H1 (cell line): ENCODE results near the gene SPTBN1. TPM values are rescaled to one million over a fixed set of nuclear protein-coding genes. Genes with fewer than 3 reads are reported as not detected.

ENCODE experiments used
- CTCF ChIA-PET: fragments of 300-600 bp; sonication (Branson Sonifier 250); formaldehyde crosslinking; loops from one replicate; lab custom pipeline; 2021; ENCODE audit not compliant: partially characterized antibody; lab: Charles Lee
- POLR2A ChIA-PET: fragments of 300-600 bp; sonication (Branson Sonifier 250); formaldehyde crosslinking; loops from one replicate; lab custom pipeline; 2021; ENCODE audit warnings: inconsistent platforms; ENCODE audit not compliant: partially characterized antibody; lab: Charles Lee
- DNase-seq, 2 experiments: peaks; one replicate each; pipeline versions ENCODE4 v3.0.0 to v3.0.0-alpha.2; 2010 to 2022; ENCODE audit warnings: low spot score in 2 of 2, low read depth in 1 of 2, mixed read lengths in 1 of 2
- FAIRE-seq: peaks from 2 replicates; lab custom pipeline; 2011; peaks lifted over from hg19 to GRCh38; lab: Jason Lieb, UNC
- H2AFZ ChIP-seq: 2 replicates; pipeline ENCODE4 v1.8.1; 2012; ENCODE audit warnings: low read length, inconsistent platforms
- H2AK5ac ChIP-seq: 2 replicates; pipeline ENCODE4 v1.6.1; 2013; ENCODE audit warnings: low read depth, low read length
- H2BK120ac ChIP-seq: replicated peaks from 2 replicates; pipeline ENCODE3; 2013; ENCODE audit warnings: low read depth, low read length, inconsistent platforms
- H2BK12ac ChIP-seq: 2 replicates; pipeline ENCODE4 v1.6.1; 2013; ENCODE audit warnings: low read depth, low read length
- H2BK15ac ChIP-seq: 2 replicates; pipeline ENCODE4 v1.6.1; 2013; ENCODE audit warnings: low read length
- H2BK20ac ChIP-seq: 2 replicates; pipeline ENCODE4 v1.6.1; 2013; ENCODE audit warnings: low read length
- H2BK5ac ChIP-seq: 2 replicates; pipeline ENCODE4 v1.6.1; 2013; ENCODE audit warnings: low read depth, low read length
- H3K14ac ChIP-seq: 2 replicates; pipeline ENCODE4 v1.6.1; 2013; ENCODE audit warnings: inconsistent platforms; ENCODE audit not compliant: insufficient read length
- H3K18ac ChIP-seq: 2 replicates; pipeline ENCODE4 v1.6.1; 2013; ENCODE audit warnings: low read length; ENCODE audit errors: extremely low read depth
- H3K23ac ChIP-seq: 2 replicates; pipeline ENCODE4 v1.6.1; 2013; ENCODE audit warnings: inconsistent platforms; ENCODE audit not compliant: insufficient read length
- H3K23me2 ChIP-seq: 2 replicates; pipeline ENCODE4 v1.6.1; 2013; ENCODE audit warnings: low read depth, low read length
- H3K27ac ChIP-seq: 2 replicates; pipeline ENCODE4 v1.6.1; 2011; ENCODE audit warnings: low read depth, low read length, inconsistent platforms
- H3K27me3 ChIP-seq, 4 experiments: replicated peaks in 1 of 4; 1 replicate in 1 of 4; 2 replicates in 3 of 4; pipeline versions ENCODE4 v1.6.1 to v1.8.1; 2011 to 2013; ENCODE audit warnings: low read length in 3 of 4, mild to moderate bottlenecking in 3 of 4, inconsistent platforms in 2 of 4, mixed read lengths in 2 of 4, moderate library complexity in 1 of 4; ENCODE audit not compliant: control insufficient read depth in 3 of 4, insufficient read depth in 3 of 4; ENCODE audit errors: extremely low read depth in 1 of 4
- H3K36me3 ChIP-seq, 4 experiments: 2 replicates each; pipeline versions ENCODE4 v1.6.1 to v1.8.1; 2011 to 2013; ENCODE audit warnings: mild to moderate bottlenecking in 4 of 4, low read length in 3 of 4, moderate library complexity in 2 of 4, control low read depth in 1 of 4, inconsistent platforms in 1 of 4; ENCODE audit not compliant: insufficient read depth in 4 of 4, control insufficient read depth in 2 of 4
- H3K4ac ChIP-seq: replicated peaks from 2 replicates; pipeline ENCODE3; 2013; ENCODE audit warnings: low read length, low read depth, mixed read lengths, inconsistent platforms; ENCODE audit not compliant: insufficient read length
- H3K4me1 ChIP-seq, 4 experiments: replicated peaks in 1 of 4; 1 replicate in 1 of 4; 2 replicates in 3 of 4; pipeline versions ENCODE4 v1.6.1 to v1.8.1; 2011 to 2013; ENCODE audit warnings: low read length in 3 of 4, inconsistent platforms in 2 of 4, mixed read lengths in 1 of 4; ENCODE audit not compliant: insufficient read depth in 4 of 4, control insufficient read depth in 3 of 4
- H3K4me2 ChIP-seq, 2 experiments: 2 replicates each; pipeline versions ENCODE4 v1.6.1 to v1.8.1; 2011 to 2013; ENCODE audit warnings: low read depth in 2 of 2, low read length in 2 of 2, control low read depth in 1 of 2, inconsistent platforms in 1 of 2, mild to moderate bottlenecking in 1 of 2; ENCODE audit not compliant: insufficient read depth in 1 of 2
- H3K4me3 ChIP-seq, 4 experiments: fragments of 200-600, 300-600 bp in 1 of 4; sonication (generic), shearing (Covaris generic), sonication (Bioruptor Twin) in 1 of 4; 2 replicates each; pipeline versions ENCODE4 v1.5.1 to v1.8.1; 2011 to 2016; ENCODE audit warnings: low read length in 4 of 4, low read depth in 3 of 4, control low read depth in 2 of 4, inconsistent platforms in 2 of 4, mild to moderate bottlenecking in 2 of 4, mixed read lengths in 1 of 4, moderate library complexity in 1 of 4; ENCODE audit not compliant: insufficient read depth in 2 of 4; ENCODE audit errors: extremely low read depth in 1 of 4
- H3K56ac ChIP-seq: replicated peaks from 2 replicates; pipeline ENCODE3; 2013; ENCODE audit warnings: low read depth, mild to moderate bottlenecking, mixed read lengths, low read length, inconsistent platforms; ENCODE audit not compliant: insufficient read length
- H3K79me1 ChIP-seq: 2 replicates; pipeline ENCODE4 v1.6.1; 2013; ENCODE audit warnings: low read depth, low read length, control low read depth
- H3K79me2 ChIP-seq, 2 experiments: 2 replicates each; pipeline versions ENCODE4 v1.6.1 to v1.8.1; 2012 to 2013; ENCODE audit warnings: low read length in 2 of 2, mild to moderate bottlenecking in 2 of 2, inconsistent platforms in 1 of 2; ENCODE audit not compliant: insufficient read depth in 2 of 2, control insufficient read depth in 1 of 2
- H3K9ac ChIP-seq, 4 experiments: replicated peaks in 1 of 4; 1 replicate in 1 of 4; 2 replicates in 3 of 4; pipeline versions ENCODE4 v1.6.1 to v1.8.1; 2011 to 2013; ENCODE audit warnings: low read depth in 3 of 4, low read length in 3 of 4, control low read depth in 2 of 4, mild to moderate bottlenecking in 2 of 4, moderate library complexity in 2 of 4, inconsistent platforms in 1 of 4; ENCODE audit errors: extremely low read depth in 1 of 4
- H3K9me3 ChIP-seq, 2 experiments: 2 replicates each; pipeline versions ENCODE4 v1.6.1 to v1.8.1; 2012 to 2013; ENCODE audit warnings: mild to moderate bottlenecking in 2 of 2, moderate library complexity in 2 of 2, control low read depth in 1 of 2, inconsistent platforms in 1 of 2, low read depth in 1 of 2, low read length in 1 of 2, mixed read lengths in 1 of 2; ENCODE audit not compliant: insufficient read depth in 2 of 2
- H4K20me1 ChIP-seq, 2 experiments: replicated peaks in 1 of 2; 2 replicates each; pipeline versions ENCODE3 to v1.8.1; 2011 to 2013; ENCODE audit warnings: inconsistent platforms in 2 of 2, low read length in 2 of 2, mild to moderate bottlenecking in 1 of 2; ENCODE audit not compliant: insufficient read depth in 2 of 2, control insufficient read depth in 1 of 2
- H4K5ac ChIP-seq: 2 replicates; pipeline ENCODE4 v1.6.1; 2013; ENCODE audit warnings: low read length, low read depth, mixed read lengths, inconsistent platforms; ENCODE audit not compliant: insufficient read length
- H4K8ac ChIP-seq: 2 replicates; pipeline ENCODE4 v1.8.0; 2013; ENCODE audit warnings: mild to moderate bottlenecking, moderate library complexity, low read length, inconsistent platforms; ENCODE audit not compliant: insufficient read depth; ENCODE audit errors: extremely low read depth
- H4K91ac ChIP-seq: replicated peaks from 2 replicates; pipeline ENCODE3; 2013; ENCODE audit warnings: low read length, mixed read lengths, inconsistent platforms; ENCODE audit not compliant: insufficient read length
- CEBPB ChIP-seq: IDR thresholded peaks from 2 replicates; pipeline ENCODE4 v1.6.1; 2012; ENCODE audit warnings: low read depth, low read length
- CTBP2 ChIP-seq: IDR thresholded peaks from 2 replicates; pipeline ENCODE4 v1.7.0; 2011; ENCODE audit warnings: borderline replicate concordance, mild to moderate bottlenecking, moderate library complexity, mixed read lengths, low read length; ENCODE audit not compliant: insufficient read depth, insufficient read length
- EZH2 ChIP-seq: fragments of 200-600 bp; sonication (generic); IDR thresholded peaks from 2 replicates; pipeline ENCODE4 v1.7.1; 2012; ENCODE audit warnings: low read depth, mild to moderate bottlenecking, moderate library complexity, low read length, inconsistent platforms; ENCODE audit not compliant: severe bottlenecking
- GTF2F1 ChIP-seq: IDR thresholded peaks from 2 replicates; pipeline ENCODE4 v1.6.1; 2012; ENCODE audit warnings: low read depth, low read length, improper control_type of control experiment, borderline replicate concordance
- HDAC6 ChIP-seq: IDR thresholded peaks from one replicate; pipeline ENCODE4 v1.7.1; 2012; ENCODE audit warnings: low read depth, mild to moderate bottlenecking, inconsistent platforms, low read length, moderate library complexity
- RXRA ChIP-seq: IDR thresholded peaks from 2 replicates; pipeline ENCODE4 v1.6.1; 2011; ENCODE audit warnings: low read depth, mild to moderate bottlenecking, low read length, moderate library complexity; ENCODE audit not compliant: insufficient read depth
- SIN3A ChIP-seq, 2 experiments: IDR thresholded peaks in 1 of 2; conservative IDR thresholded peaks in 1 of 2; 2 replicates each; pipeline ENCODE4 v1.6.1; 2011 to 2012; ENCODE audit warnings: low read length in 2 of 2, improper control_type of control experiment in 1 of 2, low read depth in 1 of 2, mild to moderate bottlenecking in 1 of 2
- SP4 ChIP-seq: IDR thresholded peaks from 2 replicates; pipeline ENCODE4 v1.6.1; 2012; ENCODE audit warnings: low read length, inconsistent platforms
- SUZ12 ChIP-seq: fragments of 200-600 bp; sonication (generic); IDR thresholded peaks from 2 replicates; pipeline ENCODE4 v1.6.1; 2012; ENCODE audit warnings: mild to moderate bottlenecking, inconsistent platforms, low read length, moderate library complexity, mixed read lengths
- TBP ChIP-seq: IDR thresholded peaks from 2 replicates; pipeline ENCODE4 v1.6.1; 2011; ENCODE audit warnings: low read depth, low read length, improper control_type of control experiment
- YY1 ChIP-seq: IDR thresholded peaks from 2 replicates; pipeline ENCODE4 v1.6.1; 2011; ENCODE audit warnings: low read depth, mild to moderate bottlenecking, low read length
- WGBS, 2 experiments: shearing (Covaris generic) in 1 of 2; methylation state at CpG; one replicate each; pipeline versions ENCODE4 v1.1.6 to v1.1.7; 2013 to 2015; ENCODE audit warnings: low lambda C conversion rate in 2 of 2, mixed read lengths in 2 of 2, inconsistent platforms in 1 of 2, low coverage in 1 of 2, missing lambda C conversion rate in 1 of 2; ENCODE audit not compliant: insufficient replicate concordance in 2 of 2, insufficient coverage in 1 of 2, insufficient read length in 1 of 2; ENCODE audit errors: extremely low coverage in 1 of 2, missing lambda C conversion rate in 1 of 2; 5-methylcytosine and 5-hydroxymethylcytosine counted together
- polyA plus RNA-seq, 7 experiments: library from polyadenylated mRNA; depleted of rRNA in 3 of 7; stranded (reverse) in 5 of 7; unstranded in 2 of 7; fragments of >200 nt in 5 of 7; fragments of 200-250 nt in 2 of 7; gene quantifications; 1 replicate in 5 of 7; 2 replicates in 1 of 7; 4 replicates in 1 of 7; pipeline versions ENCODE4 v1.2.1 to v1.2.3, GENCODE V29; 2011 to 2013; ENCODE audit warnings: missing spikeins in 2 of 7, mixed read lengths in 2 of 7
- total RNA-seq: library from RNA; stranded (reverse); fragmentation: NEBNext Ultra II Directional; extraction: Animal tissue kit (Norgen Biotek cat#: 25700); gene quantifications from 2 replicates; pipeline ENCODE4 v1.2.1, GENCODE V29; 2021
- TF ChIP-seq, protein P1 (sequence below): IDR thresholded peaks from 2 replicates; pipeline ENCODE4 v1.6.1; 2011; ENCODE audit warnings: low read depth, mild to moderate bottlenecking, low read length; ENCODE audit not compliant: insufficient read depth

Gene SPTBN1
- total and polyA plus RNA-seq, 2 of the 8 experiments (the other 6 are each of a cell fraction or from before 2014, with no cell fraction given), result 31.8 to 180 TPM

DNA sequence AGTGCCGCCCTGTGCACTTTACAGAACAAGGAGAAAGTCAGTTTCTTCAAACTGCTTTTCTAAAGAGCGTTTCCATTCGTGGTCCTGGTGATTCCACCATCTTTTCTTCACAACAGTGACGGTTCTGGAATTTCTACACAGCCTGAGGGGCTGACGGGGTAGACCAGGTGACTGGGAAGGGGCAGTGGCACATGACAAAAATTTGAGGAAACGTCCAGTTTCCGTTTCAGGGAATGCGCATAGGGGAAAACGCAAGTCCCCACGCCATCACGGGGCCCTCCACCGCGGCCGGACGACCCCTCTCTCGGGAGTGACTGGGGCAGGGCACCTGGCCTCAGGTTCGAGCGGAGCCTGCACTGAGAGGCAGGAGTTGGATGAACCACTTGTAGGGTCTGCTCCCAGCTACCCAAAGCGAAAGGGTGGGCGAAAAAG, 980 bp upstream of the SPTBN1 start:
- H4K91ac ChIP-seq, result no peak overlapping the region
- peak overlapping the region; percentile 74 to 80 (median 78) for H3K4me3 ChIP-seq
- H3K18ac ChIP-seq, result peak overlapping the region; percentile 36
- no peaks in the 10 kb centered on the region for H3K36me3 ChIP-seq
- peak overlapping the region; percentile 54 for H2AFZ ChIP-seq
- no peaks in the 10 kb centered on the region for H3K79me1 ChIP-seq
- no peaks in the 10 kb centered on the region for H3K9me3 ChIP-seq
- WGBS, 2 experiments, result 0% methylated on average over 18 of the region's 20 CpGs; no CpG with 5 or more reads in 1 of the 2 experiments
- peak overlapping the region; percentile 87 to 99 for H3K4me2 ChIP-seq
- peak overlapping the region; percentile 89; the same call in 1 of the 2 replicates for H4K8ac ChIP-seq
- peaks cover 0 to 4% (median under 1%) of the 10 kb centered on the region in 4 experiments; a peak in 1 of 7 replicates for H3K4me1 ChIP-seq
- CTCF ChIA-PET, result interaction anchor here (0.6 kb wide), 1 partner anchor 13 kb away, joined by 3 read pairs; no protein-coding TSS in a partner anchor
- H2BK15ac ChIP-seq, result peak overlapping the region; percentile 4; the same call in 1 of the 2 replicates
- POLR2A ChIA-PET, result no interaction called here
- H3K23ac ChIP-seq, result no peak overlapping the region
- 0 out of 2 replicates have a peak overlapping the region, but pooled peaks have one; percentile 56 for H2BK5ac ChIP-seq
- no peak overlapping the region for H4K5ac ChIP-seq
- no peak overlapping the region for H3K14ac ChIP-seq
- peaks cover 2 to 3% of the 10 kb centered on the region in 2 experiments for H4K20me1 ChIP-seq
- no peak overlapping the region for H2BK20ac ChIP-seq
- H2BK120ac ChIP-seq, result no peak overlapping the region
- H3K27me3 ChIP-seq, result no peaks in the 10 kb centered on the region; a peak in 1 of 7 replicates
- peak overlapping the region; percentile 84; the same call in 1 of the 2 replicates for H2BK12ac ChIP-seq
- peaks cover 15% of the 10 kb centered on the region for H3K23me2 ChIP-seq
- DNase-seq (peak in 1 of 2 experiments; percentile 62), FAIRE-seq (no peak)
- H2AK5ac ChIP-seq, result no peak overlapping the region
- no peak overlapping the region for H3K27ac ChIP-seq
- no peak overlapping the region for H3K4ac ChIP-seq
- H3K56ac ChIP-seq, result no peak overlapping the region
- H3K9ac ChIP-seq, result peak overlapping the region in 3 of 4 experiments; percentile 36 to 55 (median 38); a peak in 4 of 7 replicates
- peaks cover 2 to 20% of the 10 kb centered on the region in 2 experiments; a peak in 2 of 4 replicates for H3K79me2 ChIP-seq
- TF ChIP-seq SUZ12 (no peak), HDAC6 (no peak), TBP (no peak), GTF2F1 (no peak), CTBP2 (no peak), EZH2 (no peak), CEBPB (no peak), RXRA (no peak), SIN3A (conservative IDR thresholded peaks at IDR 0.05 in 1 of 2, IDR thresholded peaks at IDR 0.05 in 1 of 2; ENCODE audit: low read depth in 1 of 2, low read length in 2 of 2) (peak in 1 of 2 experiments; percentile 27; a peak in 1 of 4 replicates), YY1 (peak; percentile 60; the same call in 1 of the 2 replicates), SP4 (no peak)
- TF ChIP-seq, protein P1, sequence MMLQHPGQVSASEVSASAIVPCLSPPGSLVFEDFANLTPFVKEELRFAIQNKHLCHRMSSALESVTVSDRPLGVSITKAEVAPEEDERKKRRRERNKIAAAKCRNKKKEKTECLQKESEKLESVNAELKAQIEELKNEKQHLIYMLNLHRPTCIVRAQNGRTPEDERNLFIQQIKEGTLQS, result no peak
